Peyer's patch (tissue), 4 donors: ENCODE measurements around the gene MRPL51. TPM values are rescaled to one million over a fixed set of nuclear protein-coding genes. Genes with fewer than 3 reads are reported as not detected.

Source experiments
- DNase-seq, 3 donors: peaks; one replicate each; pipeline ENCODE4 v3.0.0-alpha.2; 2017 to 2019
- H3K27ac ChIP-seq, 4 donors: fragments of 200-600 bp; sonication (generic); one replicate each; pipeline ENCODE4 v1.5.1; 2016 to 2019
- H3K27me3 ChIP-seq, 2 donors: fragments of 200-600 bp; sonication (generic); one replicate each; pipeline ENCODE4 v1.5.1; 2019
- H3K36me3 ChIP-seq, 3 donors: fragments of 200-600 bp; sonication (generic); one replicate each; pipeline ENCODE4 v1.5.1; 2016 to 2019
- H3K4me1 ChIP-seq, 4 donors: fragments of 200-600 bp; sonication (generic); one replicate each; pipeline ENCODE4 v1.5.1; 2016 to 2019
- H3K4me3 ChIP-seq, 4 donors: fragments of 200-600 bp; sonication (generic); 1 replicate in 3 of 4; 2 replicates in 1 of 4; pipeline ENCODE4 v1.5.1; 2016 to 2019; ENCODE audit warnings: mild to moderate bottlenecking in 1 of 4
- H3K9me3 ChIP-seq, 4 donors: fragments of 200-600 bp; sonication (generic); one replicate each; pipeline ENCODE4 v1.5.1; 2016 to 2019; ENCODE audit warnings: mild to moderate bottlenecking in 1 of 4
- POLR2A ChIP-seq, 2 donors: fragments of 450-650 bp; IDR thresholded peaks; one replicate each; pipeline ENCODE4 v1.5.1; 2017; ENCODE audit warnings: antibody characterized with exemption in 2 of 2, mild to moderate bottlenecking in 2 of 2, moderate library complexity in 2 of 2
- total RNA-seq, 4 donors: library from RNA; depleted of rRNA; stranded (reverse); fragments of >200 nt; gene quantifications; one replicate each; pipeline ENCODE4 v1.1.0, GENCODE V29; 2016
- TF ChIP-seq, protein P1 (sequence below), 6 experiments: fragments of 450-650 bp in 4 of 6; fragments of 200-600 bp in 2 of 6; sonication (generic) in 1 of 6; IDR thresholded peaks; one replicate each; pipeline ENCODE4 v1.5.1; 2017 to 2019; ENCODE audit warnings: antibody characterized with exemption in 6 of 6, mild to moderate bottlenecking in 3 of 6, moderate library complexity in 1 of 6

The MRPL51 gene
- total RNA-seq, 4 donors from 2014 or later, result 23.5 to 71.8 (median 61.6) TPM

DNA sequence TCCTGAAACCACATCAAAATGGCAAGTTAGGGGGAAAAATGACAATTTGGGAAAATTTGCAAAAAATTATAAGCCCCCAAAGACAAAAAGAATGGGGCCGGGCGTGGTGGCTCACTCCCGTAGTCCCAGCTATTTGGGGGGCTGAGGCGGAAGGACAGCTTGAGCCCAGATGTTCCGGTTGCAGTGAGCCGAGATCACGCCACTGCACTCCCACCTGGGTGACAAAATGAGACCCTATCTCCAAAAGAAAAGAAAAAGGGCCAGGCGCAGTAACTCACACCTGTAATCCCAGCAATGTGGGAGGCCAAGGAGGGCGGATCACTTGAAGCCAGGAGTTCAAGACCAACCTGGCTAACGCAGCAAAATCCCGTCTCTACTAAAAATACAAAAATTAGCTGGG is 20.6 kb downstream of the MRPL51 start:
- Histone ChIP-seq H3K9me3 (no peaks in the 10 kb centered on the region), H3K4me3 (no peak overlapping the region), H3K27me3 (no peaks in the 10 kb centered on the region), H3K4me1 (peaks cover 0 to 32% (median 9%) of the 10 kb centered on the region in 4 donors), H3K27ac (no peak overlapping the region), H3K36me3 (no peaks in the 10 kb centered on the region)
- TF ChIP-seq, protein P1, sequence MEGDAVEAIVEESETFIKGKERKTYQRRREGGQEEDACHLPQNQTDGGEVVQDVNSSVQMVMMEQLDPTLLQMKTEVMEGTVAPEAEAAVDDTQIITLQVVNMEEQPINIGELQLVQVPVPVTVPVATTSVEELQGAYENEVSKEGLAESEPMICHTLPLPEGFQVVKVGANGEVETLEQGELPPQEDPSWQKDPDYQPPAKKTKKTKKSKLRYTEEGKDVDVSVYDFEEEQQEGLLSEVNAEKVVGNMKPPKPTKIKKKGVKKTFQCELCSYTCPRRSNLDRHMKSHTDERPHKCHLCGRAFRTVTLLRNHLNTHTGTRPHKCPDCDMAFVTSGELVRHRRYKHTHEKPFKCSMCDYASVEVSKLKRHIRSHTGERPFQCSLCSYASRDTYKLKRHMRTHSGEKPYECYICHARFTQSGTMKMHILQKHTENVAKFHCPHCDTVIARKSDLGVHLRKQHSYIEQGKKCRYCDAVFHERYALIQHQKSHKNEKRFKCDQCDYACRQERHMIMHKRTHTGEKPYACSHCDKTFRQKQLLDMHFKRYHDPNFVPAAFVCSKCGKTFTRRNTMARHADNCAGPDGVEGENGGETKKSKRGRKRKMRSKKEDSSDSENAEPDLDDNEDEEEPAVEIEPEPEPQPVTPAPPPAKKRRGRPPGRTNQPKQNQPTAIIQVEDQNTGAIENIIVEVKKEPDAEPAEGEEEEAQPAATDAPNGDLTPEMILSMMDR (IDR thresholded peaks at IDR 0.05), result no peak
- no peak for TF ChIP-seq POLR2A (IDR thresholded peaks at IDR 0.05)
- DNase-seq, result no peak

DNA sequence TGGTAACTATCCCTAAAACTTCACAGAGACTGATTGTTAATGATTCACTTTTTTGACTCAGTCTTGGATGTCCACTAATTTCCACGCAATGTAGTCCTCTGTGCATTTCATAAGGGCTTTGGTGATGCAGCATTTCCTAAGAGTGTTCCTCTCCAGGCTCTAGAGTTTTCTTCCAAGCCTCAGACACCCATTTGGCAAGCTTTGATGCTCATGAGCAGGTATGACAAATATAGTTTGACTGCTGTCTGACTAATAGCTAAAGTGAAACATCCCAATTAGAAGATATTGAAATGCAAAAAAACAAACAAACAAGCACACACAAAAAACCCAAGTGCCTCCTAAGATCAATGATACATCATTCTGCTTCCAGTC is 21.1 kb downstream of the MRPL51 start:
- no peak overlapping the region for H3K27ac ChIP-seq
- no peaks in the 10 kb centered on the region for H3K27me3 ChIP-seq
- TF ChIP-seq, protein P1 (IDR thresholded peaks at IDR 0.05), result no peak
- no peak for TF ChIP-seq POLR2A (IDR thresholded peaks at IDR 0.05)

DNA sequence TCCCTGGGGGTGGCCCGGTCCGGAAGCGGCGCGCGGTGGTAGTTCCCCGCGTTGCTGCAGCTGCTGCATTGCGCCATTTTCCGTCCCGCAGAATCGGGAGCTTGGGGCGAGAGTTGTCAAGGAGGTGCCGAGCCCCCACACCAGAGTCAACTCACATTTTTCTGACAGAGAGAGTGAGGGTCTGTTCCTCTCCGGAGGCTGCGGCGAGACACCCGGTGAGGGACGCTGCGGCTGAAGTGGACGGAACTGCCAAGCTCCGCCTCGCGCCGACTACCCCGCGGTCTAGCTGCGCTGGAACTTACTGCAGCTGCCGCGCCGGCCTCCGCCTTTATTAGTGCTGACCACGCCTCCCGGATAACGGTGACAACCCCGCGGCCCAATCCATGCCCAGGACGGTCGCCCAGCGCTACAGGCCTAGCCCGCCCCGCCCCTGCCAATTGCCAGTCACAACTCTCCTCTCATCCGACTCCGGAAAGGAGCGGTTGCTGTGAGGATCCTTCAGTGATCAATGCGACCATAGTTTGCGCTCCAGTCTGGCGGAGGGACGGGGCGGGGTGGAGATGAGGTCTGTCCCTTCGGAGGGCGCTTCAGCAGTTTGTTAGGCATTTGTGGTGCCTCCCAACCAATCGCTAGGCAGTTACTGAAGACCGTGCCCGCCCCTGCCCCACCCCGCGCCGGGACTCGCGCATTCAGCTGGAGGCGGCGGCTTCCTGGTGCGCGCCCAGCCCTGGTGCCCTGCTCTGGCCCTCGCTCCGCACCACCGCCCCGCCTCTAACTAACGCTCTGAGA is 22.5 kb downstream of the MRPL51 start, which contains the start of gene VAMP1:
VAMP1 (minus strand) TSS at position 303 of the 789 bp plus-strand sequence; CDS start at position 157, 146 bp downstream.
- peaks cover 0 to 4% (median 0%) of the 10 kb centered on the region in 3 donors for H3K36me3 ChIP-seq
- H3K4me1 ChIP-seq, result peaks cover 0 to 34% (median 10%) of the 10 kb centered on the region in 4 donors
- peak within 1 kb of the TSS; percentile 80 to 92 (median 86) for H3K27ac ChIP-seq
- DNase-seq, result peak; percentile 98 to 99 (median 99)
- peak within 1 kb of the TSS; percentile 54 to 84 (median 76) for H3K4me3 ChIP-seq
- TF ChIP-seq, protein P1 (IDR thresholded peaks at IDR 0.05), result peak in 3 of 6 experiments; percentile 6 to 35 (median 33)
- peak; percentile 98 to 100 for TF ChIP-seq POLR2A (IDR thresholded peaks at IDR 0.05)
- H3K27me3 ChIP-seq, result no peaks in the 10 kb centered on the region
- no peaks in the 10 kb centered on the region for H3K9me3 ChIP-seq

More for the DNA sequence above, 21.1 kb downstream of the MRPL51 start:
- no peak for DNase-seq
- H3K9me3 ChIP-seq, result no peaks in the 10 kb centered on the region
- H3K4me3 ChIP-seq, result no peak overlapping the region
- H3K4me1 ChIP-seq, result peaks cover 0 to 34% (median 10%) of the 10 kb centered on the region in 4 donors
- H3K36me3 ChIP-seq, result no peaks in the 10 kb centered on the region

DNA sequence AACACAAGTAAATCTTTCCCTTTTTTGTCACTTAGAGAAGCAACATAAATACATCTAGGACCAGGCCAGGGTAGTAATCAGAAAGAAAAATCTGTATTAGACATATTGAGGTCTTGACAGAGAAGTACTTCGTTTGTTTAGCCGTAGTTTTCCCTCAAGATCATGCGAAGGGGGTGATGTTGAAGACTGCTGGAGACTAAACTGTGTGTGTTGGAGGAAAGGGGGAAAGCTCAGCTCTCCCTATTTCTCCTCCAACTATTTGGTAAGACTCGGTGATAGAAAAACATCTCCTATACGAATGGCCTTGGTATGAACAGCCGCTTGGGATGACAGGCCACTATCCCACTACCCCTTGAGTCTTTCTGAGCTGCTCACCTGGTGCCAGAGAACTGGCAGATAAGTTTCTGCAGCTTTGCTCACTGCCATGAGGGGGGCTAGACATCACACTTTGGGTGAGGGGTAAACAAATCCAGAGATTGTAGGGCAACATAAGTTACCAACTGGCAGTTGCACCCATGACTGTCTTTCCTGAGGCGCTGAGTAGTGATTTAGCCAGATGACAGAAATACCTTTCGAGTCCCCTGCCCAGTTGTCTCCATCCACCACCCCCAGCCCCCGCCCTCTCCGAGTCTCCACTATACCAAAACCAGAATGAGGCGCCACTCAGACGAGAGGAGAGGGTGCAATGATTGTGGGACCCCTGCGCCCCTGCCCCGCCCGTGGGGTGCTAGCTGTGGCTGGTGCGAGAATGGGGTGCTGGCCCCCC is 23.3 kb downstream of the MRPL51 start:
- no peaks in the 10 kb centered on the region for H3K9me3 ChIP-seq
- peaks cover 0 to 34% (median 10%) of the 10 kb centered on the region in 4 donors for H3K4me1 ChIP-seq
- peak in 1 of 3 donors; percentile 44 for DNase-seq
- TF ChIP-seq, protein P1 (IDR thresholded peaks at IDR 0.05), result no peak
- TF ChIP-seq POLR2A (IDR thresholded peaks at IDR 0.05), result no peak
- peak overlapping the region; percentile 54 to 84 (median 76) for H3K4me3 ChIP-seq
- H3K27ac ChIP-seq, result peak overlapping the region; percentile 80 to 92 (median 86)
- H3K27me3 ChIP-seq, result no peaks in the 10 kb centered on the region
- peaks cover 0 to 6% (median 0%) of the 10 kb centered on the region in 3 donors for H3K36me3 ChIP-seq

DNA sequence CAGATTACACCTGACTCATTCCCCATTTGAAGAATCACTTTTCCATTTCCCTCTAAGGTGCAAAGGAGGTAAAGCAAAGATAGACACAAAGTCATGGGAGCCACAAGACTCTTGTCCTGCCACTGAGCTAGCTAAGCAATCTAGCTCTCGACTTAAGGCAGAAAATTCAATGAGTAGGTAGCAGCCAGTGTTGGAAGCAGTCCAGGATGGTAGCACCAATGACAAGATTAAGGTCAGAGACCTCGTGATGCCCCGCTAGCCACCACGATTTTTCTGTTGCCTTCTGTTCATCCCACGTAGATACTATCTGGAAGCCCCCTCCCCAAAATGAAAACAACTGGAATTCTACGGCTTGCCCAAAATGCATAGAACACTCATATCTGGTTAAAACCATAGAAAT is 24.0 kb downstream of the MRPL51 start:
- H3K27me3 ChIP-seq, result no peaks in the 10 kb centered on the region
- no peaks in the 10 kb centered on the region for H3K9me3 ChIP-seq
- peaks cover 0 to 13% (median 0%) of the 10 kb centered on the region in 3 donors for H3K36me3 ChIP-seq
- H3K4me1 ChIP-seq, result peaks cover 0 to 38% (median 12%) of the 10 kb centered on the region in 4 donors
- DNase-seq, result no peak
- peak overlapping the region in 1 of 4 donors; percentile 92 for H3K27ac ChIP-seq
- peak overlapping the region in 3 of 4 donors; percentile 74 to 84 (median 77) for H3K4me3 ChIP-seq
- TF ChIP-seq, protein P1 (IDR thresholded peaks at IDR 0.05), result no peak
- no peak for TF ChIP-seq POLR2A (IDR thresholded peaks at IDR 0.05)
